CD4-positive, alpha-beta T cell treated with Interleukin-6 for 4 hours (primary cell): ENCODE data around the gene MAPKAP1.

Experiments
- DNase-seq: peaks from one replicate; pipeline ENCODE4 v3.0.0-alpha.2; 2020; ENCODE audit warnings: mixed read lengths

Gene MAPKAP1

GRCh38 chr9:125639057-125639456 is 68.0 kb downstream of the MAPKAP1 start:
- no peak for DNase-seq

- DNase-seq, result no peak
These were observed 68.6 kb downstream of the MAPKAP1 start for GRCh38 chr9:125638239-125639045.

- DNase-seq, result no peak
These were observed 69.8 kb downstream of the MAPKAP1 start for GRCh38 chr9:125637241-125637640.

GRCh38 chr9:125635888-125636287 is 71.1 kb downstream of the MAPKAP1 start:
- DNase-seq, result no peak

GRCh38 chr9:125634040-125634717 is 72.8 kb downstream of the MAPKAP1 start:
- DNase-seq, result no peak

GRCh38 chr9:125633116-125633745 is 73.8 kb downstream of the MAPKAP1 start:
- no peak for DNase-seq

- DNase-seq, result no peak
These were observed 74.5 kb downstream of the MAPKAP1 start for GRCh38 chr9:125632321-125633115.

GRCh38 chr9:125631391-125632085 is 75.5 kb downstream of the MAPKAP1 start:
- peak; percentile 15 for DNase-seq

GRCh38 chr9:125630436-125630835 is 76.6 kb downstream of the MAPKAP1 start:
- DNase-seq, result no peak

- no peak for DNase-seq
These were observed 77.6 kb downstream of the MAPKAP1 start for GRCh38 chr9:125629446-125629845.

- no peak for DNase-seq
These were observed 80.8 kb downstream of the MAPKAP1 start for GRCh38 chr9:125626187-125626586.

GRCh38 chr9:125621170-125621569 is 85.8 kb downstream of the MAPKAP1 start:
- DNase-seq, result no peak

GRCh38 chr9:125620216-125620615 is 86.8 kb downstream of the MAPKAP1 start:
- no peak for DNase-seq

- DNase-seq, result no peak
These were observed 89.9 kb downstream of the MAPKAP1 start for GRCh38 chr9:125617087-125617486.

GRCh38 chr9:125613141-125613540 is 93.9 kb downstream of the MAPKAP1 start:
- DNase-seq, result no peak

- DNase-seq, result no peak
These were observed 94.4 kb downstream of the MAPKAP1 start for GRCh38 chr9:125612616-125613015.

GRCh38 chr9:125611121-125611765 is 95.8 kb downstream of the MAPKAP1 start:
- no peak for DNase-seq

- no peak for DNase-seq
These were observed 97.3 kb downstream of the MAPKAP1 start for GRCh38 chr9:125609744-125610143.

GRCh38 chr9:125608489-125609224 is 98.4 kb downstream of the MAPKAP1 start:
- DNase-seq, result no peak

GRCh38 chr9:125604196-125604595 is 102.8 kb downstream of the MAPKAP1 start:
- DNase-seq, result no peak

- no peak for DNase-seq
These were observed 103.5 kb downstream of the MAPKAP1 start for GRCh38 chr9:125603478-125604021.
